Posterior cingulate gyrus (tissue), 11 donors: Measurements from ENCODE around the gene PARG.
"Not testable (repeated sequence)": the region's sequence is repeated elsewhere in the genome, so short reads cannot be mapped to it uniquely, and the experiment has no call there.

ENCODE experiments used
- DNase-seq, 10 donors: peaks; one replicate each; pipeline versions ENCODE4 v3.0.0 to v3.0.0-alpha.2; 2020 to 2021; ENCODE audit warnings: mixed read lengths in 3 of 10
- intact Hi-C: fragments of 100-400 bp; cut with DNase I; formaldehyde crosslinking; loops from one replicate; pipeline ENCODE4 v1.15.1; 2023

The PARG gene

DNA sequence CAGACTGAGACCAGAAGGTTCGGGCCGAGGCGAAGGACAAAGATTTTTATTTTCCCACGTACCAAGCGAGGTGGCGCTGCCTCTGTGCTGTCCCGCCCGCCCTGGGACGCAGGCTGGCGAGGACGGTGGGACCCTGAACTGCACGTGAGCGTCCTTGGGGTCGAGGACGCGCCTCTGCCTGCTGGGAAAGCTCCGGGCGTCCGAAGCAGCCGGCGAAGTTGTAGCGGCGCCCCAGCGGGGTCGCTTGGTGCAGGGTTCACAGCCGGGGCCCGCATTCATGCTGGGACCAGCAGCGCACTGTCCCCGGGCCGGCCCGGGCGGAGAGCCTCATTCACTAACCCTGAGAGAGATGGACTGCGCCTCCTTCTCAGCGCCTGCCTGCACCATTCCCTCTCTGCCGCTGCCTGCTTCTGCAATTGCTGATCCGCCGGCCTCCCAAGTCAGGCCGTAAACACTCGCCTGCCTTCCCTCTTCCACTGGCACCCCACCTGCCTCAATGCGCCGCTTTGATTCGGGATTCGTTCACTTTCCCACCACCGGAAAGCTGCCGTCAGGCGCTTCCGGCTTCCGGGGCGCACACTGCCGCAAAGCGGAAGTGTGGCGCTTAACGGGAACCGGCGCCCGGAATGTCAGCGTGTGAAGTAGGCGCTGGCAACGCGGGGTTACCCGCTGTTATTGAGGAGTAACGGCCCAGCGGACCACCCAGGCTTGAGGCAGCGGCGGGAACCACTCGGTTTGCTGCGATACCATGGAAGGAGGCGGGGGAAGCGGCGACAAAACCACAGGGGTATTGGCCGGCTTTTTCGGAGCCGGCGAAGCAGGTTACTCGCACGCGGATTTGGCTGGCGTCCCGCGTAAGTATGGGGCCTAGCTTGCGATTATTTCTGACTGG is at the start of gene PARG, which contains the start of gene TIMM23B:
Gene PARG, minus strand, starts transcription at position 581 of the 892 bp plus-strand sequence. Its CDS starts 302 bp downstream, at position 279.
Gene TIMM23B, plus strand, starts transcription at position 607 of the 892 bp plus-strand sequence. Its CDS starts 142 bp downstream, at position 749.
- DNase-seq, result peak; percentile 72 to 97 (median 76)

DNA sequence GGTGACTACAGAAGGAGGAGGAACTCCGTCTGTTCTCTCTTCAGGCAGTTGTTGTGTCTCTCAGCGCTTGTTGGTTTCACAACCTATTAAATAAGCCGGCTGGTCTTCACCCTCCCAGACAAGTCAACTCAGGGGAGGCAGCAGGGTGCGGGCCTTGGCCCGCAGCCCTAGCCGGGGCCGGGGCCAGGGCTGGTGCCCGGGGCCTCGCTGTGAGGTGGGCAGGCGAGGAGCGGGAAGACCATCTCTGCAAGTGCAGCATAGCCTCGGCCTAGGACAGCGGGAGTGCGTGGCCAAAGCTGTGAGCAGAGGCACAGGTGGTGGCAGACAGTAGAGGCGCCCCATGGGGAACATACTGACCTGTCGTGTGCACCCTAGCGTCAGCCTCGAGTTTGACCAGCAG is 46.5 kb upstream of the PARG start, which contains the start of gene AGAP6:
Gene AGAP6, plus strand, starts transcription at position 31 of the 400 bp plus-strand sequence. Its CDS starts 310 bp downstream, at position 341.
- intact Hi-C loops, DNase-seq: not testable (repeated sequence)

More for the DNA sequence above, at the start of gene PARG, which contains the start of gene TIMM23B:
- intact Hi-C loops, result not testable (repeated sequence)

DNA sequence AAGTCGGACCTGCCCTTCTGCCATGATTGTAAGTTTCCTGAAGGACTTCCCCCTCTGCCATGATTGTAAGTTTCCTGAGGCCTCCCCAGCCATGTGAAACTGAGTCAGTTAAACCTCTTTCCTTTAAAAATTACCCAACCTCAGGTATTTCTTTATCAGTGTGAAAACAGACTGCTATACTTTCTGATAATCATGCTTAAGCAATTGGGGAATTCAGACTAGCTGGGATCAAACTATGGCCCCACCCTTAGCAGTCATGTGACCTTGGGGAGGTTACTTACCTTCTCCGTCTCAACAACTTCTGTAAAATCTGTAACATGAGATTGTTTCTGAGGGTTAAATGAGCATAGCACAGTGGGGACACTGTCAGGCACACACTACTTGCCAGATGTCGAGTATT is 45.4 kb upstream of the PARG start:
- intact Hi-C loops, DNase-seq: not testable (repeated sequence)

DNA sequence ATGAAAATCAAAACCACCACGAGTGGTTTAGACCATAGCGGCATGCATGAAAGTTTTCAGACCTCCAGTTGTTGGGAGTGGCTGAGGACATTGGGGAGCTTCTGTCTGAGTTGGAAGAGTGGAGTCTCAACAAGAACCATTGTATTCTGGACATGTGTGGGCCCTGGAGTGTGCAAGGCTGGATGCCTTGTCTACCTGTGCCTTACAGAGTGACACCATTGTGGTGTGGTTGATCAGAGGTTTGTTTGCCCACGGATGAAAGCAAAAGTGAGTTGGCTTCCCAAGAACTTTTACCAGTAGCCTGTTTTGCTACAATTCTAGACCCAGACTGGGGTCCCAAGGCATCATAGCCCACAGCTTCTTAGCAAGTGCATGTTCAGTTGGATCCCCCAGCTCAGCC is 35.9 kb upstream of the PARG start:
- DNase-seq, intact Hi-C loops: not testable (repeated sequence)

- DNase-seq, intact Hi-C loops: not testable (repeated sequence)
Measured at GRCh38 chr10:49972094-49972493, 30.3 kb upstream of the PARG start.

DNA sequence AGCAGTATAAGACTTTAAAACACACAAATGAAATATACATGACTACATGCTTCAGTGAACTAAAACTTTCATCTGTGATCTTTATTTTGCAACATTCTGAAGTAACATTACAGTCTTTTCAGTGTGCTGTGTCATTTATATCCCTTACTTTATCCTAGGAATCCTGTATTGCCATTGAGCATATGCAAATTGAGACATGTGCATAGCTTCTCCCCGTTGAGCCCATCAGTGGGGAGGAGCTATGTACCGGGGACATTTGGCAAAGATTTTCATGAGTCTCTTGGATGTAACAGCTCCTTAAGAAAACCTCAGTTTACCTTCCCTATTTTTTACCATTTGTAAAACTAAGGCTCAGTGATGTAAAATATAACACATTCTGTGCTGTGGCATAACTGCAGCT is 29.6 kb upstream of the PARG start:
- intact Hi-C loops, DNase-seq: not testable (repeated sequence)

- DNase-seq, intact Hi-C loops: not testable (repeated sequence)
Measured at GRCh38 chr10:49970331-49970857, 28.6 kb upstream of the PARG start.

- intact Hi-C loops, DNase-seq: not testable (repeated sequence)
Measured at GRCh38 chr10:49953122-49953521, 11.3 kb upstream of the PARG start.

DNA sequence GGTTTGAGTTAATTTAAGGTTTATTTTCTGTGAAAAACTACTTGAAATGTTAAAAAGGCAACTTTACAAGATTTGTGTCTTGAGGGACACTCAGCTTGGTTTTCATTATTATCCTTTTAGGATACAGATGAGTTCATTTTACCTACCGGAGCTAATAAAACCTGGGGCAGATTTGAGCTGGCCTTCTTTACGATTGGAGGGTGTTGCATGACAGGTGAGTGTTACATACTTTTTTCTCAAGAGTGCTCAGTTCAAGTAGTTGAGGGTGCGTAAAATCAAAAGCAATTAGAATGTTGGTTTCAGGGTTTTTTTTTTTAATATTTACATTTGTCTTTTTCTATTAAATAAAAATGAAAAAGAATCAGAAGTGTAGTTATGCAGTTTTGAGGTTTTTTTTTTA is 10.2 kb upstream of the PARG start:
- DNase-seq, intact Hi-C loops: not testable (repeated sequence)

- intact Hi-C loops, DNase-seq: not testable (repeated sequence)
Measured at GRCh38 chr10:49948737-49949136, 6.9 kb upstream of the PARG start.

DNA sequence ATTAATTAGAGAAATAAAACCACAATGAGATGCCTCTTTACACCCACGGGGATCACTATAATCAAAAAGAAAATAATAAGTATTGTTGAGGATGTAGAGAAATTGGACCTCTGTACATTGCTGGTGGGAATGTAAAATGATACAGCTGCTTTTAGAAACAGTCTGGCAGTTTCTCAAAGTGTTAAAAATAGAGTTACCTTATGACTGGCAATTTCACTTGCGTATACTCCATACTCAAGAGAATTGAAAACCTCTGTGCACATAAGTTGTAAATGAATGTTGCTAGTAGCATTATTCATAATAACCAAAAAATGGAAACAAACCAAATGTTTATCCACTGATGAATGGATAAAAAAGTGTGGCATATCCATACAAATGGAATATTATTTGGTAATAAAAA is 6.3 kb upstream of the PARG start:
- DNase-seq, intact Hi-C loops: not testable (repeated sequence)

GRCh38 chr10:49943607-49944006 is 1.8 kb upstream of the PARG start:
- intact Hi-C loops, DNase-seq: not testable (repeated sequence)

DNA sequence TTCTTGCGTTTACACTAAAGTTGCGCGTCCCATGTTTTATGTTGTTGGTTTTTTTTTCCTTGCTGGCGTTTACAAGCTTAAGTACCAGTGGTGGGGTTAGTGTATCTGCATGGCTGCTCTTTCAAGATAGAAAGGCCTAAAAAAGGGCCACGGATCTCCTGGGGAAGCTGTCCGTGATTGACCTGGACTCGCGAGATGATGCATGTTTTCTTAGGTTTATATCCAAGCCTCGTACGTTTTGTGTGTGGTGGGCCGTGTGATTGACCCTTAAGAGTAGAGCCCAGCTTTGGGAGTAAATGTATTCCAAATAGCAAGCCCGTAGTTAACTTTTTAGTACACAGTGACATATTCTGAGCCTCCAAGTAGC is 495 bp upstream of the PARG start:
- DNase-seq, intact Hi-C loops: not testable (repeated sequence)

DNA sequence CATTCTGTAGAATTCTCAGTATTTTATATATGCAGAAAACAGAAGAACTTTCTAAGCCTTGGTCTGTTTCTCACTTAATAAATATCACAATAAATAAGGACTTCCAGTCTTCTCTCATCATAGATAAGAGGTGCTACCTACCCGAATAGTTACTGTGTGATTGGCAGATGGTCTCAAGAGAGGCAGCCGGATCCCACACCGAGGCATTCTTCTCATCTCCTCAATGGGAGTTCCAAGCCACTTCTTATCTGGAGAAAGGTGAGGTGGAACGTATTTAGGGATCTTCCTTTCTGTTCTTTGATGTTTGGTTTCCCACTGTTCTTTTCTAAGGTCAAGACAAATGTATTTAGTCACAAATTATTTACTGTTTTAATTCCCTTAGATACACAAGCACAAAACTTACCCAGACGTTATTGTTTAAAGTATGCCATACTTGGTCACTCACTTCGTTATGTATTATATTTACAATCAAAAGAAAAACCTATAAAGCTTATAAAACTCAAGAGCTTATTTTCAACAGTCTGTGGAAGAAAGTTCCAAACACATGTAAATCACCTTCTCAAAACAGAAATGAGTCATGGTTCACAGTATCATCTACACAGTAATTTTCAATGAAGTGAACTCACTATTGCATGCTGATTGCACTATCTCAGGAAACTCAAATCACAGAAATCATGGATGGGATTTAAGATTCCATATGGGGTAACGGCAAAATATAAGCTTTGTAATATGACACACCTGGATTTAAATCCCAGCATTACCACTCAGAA is 9.7 kb downstream of the PARG start:
- intact Hi-C loops, DNase-seq: not testable (repeated sequence)

DNA sequence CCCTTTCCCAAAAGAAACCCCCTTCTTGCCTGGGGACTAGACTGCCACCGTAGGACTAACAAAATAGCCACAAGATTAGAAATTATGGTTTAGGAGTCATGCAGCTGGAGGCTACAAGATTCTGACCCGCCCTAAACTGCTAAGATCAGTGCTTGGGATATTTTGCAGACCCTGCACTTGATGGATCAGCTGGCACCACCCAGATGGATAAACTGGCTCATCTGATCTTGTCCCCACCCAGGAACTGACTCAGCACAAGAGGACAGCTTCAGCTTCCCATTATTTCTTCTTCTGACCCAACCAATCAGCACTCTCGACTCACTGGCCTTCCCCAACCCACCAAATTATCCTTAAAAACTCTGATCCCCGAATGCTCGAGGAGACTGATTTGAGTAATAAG is 10.6 kb downstream of the PARG start:
- intact Hi-C loops, DNase-seq: not testable (repeated sequence)

- DNase-seq, intact Hi-C loops: not testable (repeated sequence)
Measured at GRCh38 chr10:49923572-49923971, 18.3 kb downstream of the PARG start.

DNA sequence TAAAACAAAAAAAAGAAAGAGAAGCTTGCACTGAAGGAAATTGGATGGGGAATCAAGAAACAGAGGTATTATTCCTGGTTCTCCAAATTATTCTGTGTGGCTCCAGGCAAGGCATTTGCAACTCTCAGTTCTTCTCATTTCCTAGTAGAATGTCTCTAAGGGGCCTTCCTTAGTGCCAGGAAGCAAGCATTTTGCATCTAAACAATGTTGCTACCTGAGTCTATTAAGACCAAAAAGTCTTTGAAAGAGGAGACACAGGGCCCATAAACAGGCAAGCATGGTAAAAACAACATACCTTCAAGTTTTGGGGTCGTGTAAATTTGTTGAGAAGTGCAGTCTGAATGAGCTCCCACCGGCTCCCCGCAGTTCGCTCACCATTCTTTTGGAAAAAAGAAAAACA is 19.8 kb downstream of the PARG start:
- DNase-seq, intact Hi-C loops: not testable (repeated sequence)

- not testable (repeated sequence) for DNase-seq
- intact Hi-C loops, result loop anchor here (10.0 kb wide), 1 partner anchor 323 kb away; no protein-coding TSS in a partner anchor
Measured at GRCh38 chr10:49917927-49918326, 23.9 kb downstream of the PARG start.

GRCh38 chr10:49916451-49916850 is 25.4 kb downstream of the PARG start:
- not testable (repeated sequence) for DNase-seq
- intact Hi-C loops, result loop anchor here (10.0 kb wide), 1 partner anchor 322 kb away; no protein-coding TSS in a partner anchor

GRCh38 chr10:49910295-49910694 is 31.5 kb downstream of the PARG start:
- DNase-seq, result not testable (repeated sequence)
- intact Hi-C loops, result loop anchor here (10.0 kb wide), 1 partner anchor 315 kb away; no protein-coding TSS in a partner anchor
